Measurements from ENCODE around the gene KLHL2. TPM values are rescaled to one million over a fixed set of nuclear protein-coding genes. Genes with fewer than 3 reads are reported as not detected.

The KLHL2 gene
- total RNA-seq, 1 experiment from 2014 or later = 37.1 TPM

- H3K4me3 Mint-ChIP-seq (ENCODE audit: unreplicated experiment) = no peak overlapping the region
- no TSS peak for BruUV-seq (replicated peaks)
- no peak overlapping the region for H3K27ac Mint-ChIP-seq (ENCODE audit: low read depth, unreplicated experiment)
- CTCF ChIA-PET = interaction anchor here (0.7 kb wide), 1 partner anchor 31 kb away, joined by 3 read pairs; no protein-coding TSS in a partner anchor
- no peak for DNase-seq (ENCODE audit: unreplicated experiment)
- POLR2A ChIA-PET = interaction anchor here (3.0 kb wide), 1 partner anchor 34 kb away, joined by 13 read pairs; the partner anchor contains the start of gene MSMO1
- intact Hi-C loops (cut with micrococcal nuclease) = no loop called here
- H3K9me3 Mint-ChIP-seq (ENCODE audit: unreplicated experiment) = no peaks in the 10 kb centered on the region
- H3K4me1 Mint-ChIP-seq (ENCODE audit: insufficient read depth, unreplicated experiment) = peaks cover 29% of the 10 kb centered on the region
- no peaks in the 10 kb centered on the region for H3K36me3 Mint-ChIP-seq (ENCODE audit: insufficient read depth, unreplicated experiment)
- no peaks in the 10 kb centered on the region for H3K27me3 Mint-ChIP-seq (ENCODE audit: insufficient read depth, unreplicated experiment)
- TF ChIP-seq CTCF (IDR thresholded peaks at IDR 0.05; ENCODE audit: unreplicated experiment) = no peak
Observed at GRCh38 chr4:165360985-165361670, 153.8 kb downstream of the KLHL2 start.

GRCh38 chr4:165361810-165362209, 154.4 kb downstream of the KLHL2 start:
- POLR2A ChIA-PET = interaction anchor here (0.9 to 3.0 kb wide), 2 partner anchors 34 to 157 kb away, joined by 3 to 13 read pairs; partner anchors contain the start of gene MSMO1
- H3K27ac Mint-ChIP-seq (ENCODE audit: low read depth, unreplicated experiment) = no peak overlapping the region
- DNase-seq (ENCODE audit: unreplicated experiment) = no peak
- intact Hi-C loops (cut with micrococcal nuclease) = no loop called here
- no peak for TF ChIP-seq CTCF (IDR thresholded peaks at IDR 0.05; ENCODE audit: unreplicated experiment)
- no peaks in the 10 kb centered on the region for H3K36me3 Mint-ChIP-seq (ENCODE audit: insufficient read depth, unreplicated experiment)
- CTCF ChIA-PET = interaction anchor here (0.7 kb wide), 1 partner anchor 31 kb away, joined by 3 read pairs; no protein-coding TSS in a partner anchor
- H3K4me1 Mint-ChIP-seq (ENCODE audit: insufficient read depth, unreplicated experiment) = peaks cover 29% of the 10 kb centered on the region
- H3K27me3 Mint-ChIP-seq (ENCODE audit: insufficient read depth, unreplicated experiment) = no peaks in the 10 kb centered on the region
- no TSS peak for BruUV-seq (replicated peaks)
- H3K9me3 Mint-ChIP-seq (ENCODE audit: unreplicated experiment) = no peaks in the 10 kb centered on the region
- no peak overlapping the region for H3K4me3 Mint-ChIP-seq (ENCODE audit: unreplicated experiment)

- peak; percentile 77 for DNase-seq (ENCODE audit: unreplicated experiment)
- CTCF ChIA-PET = interaction anchor here (2.7 kb wide), 1 partner anchor 9 kb away, joined by 14 read pairs; no protein-coding TSS in a partner anchor
Observed at GRCh38 chr4:165364452-165365080, 157.2 kb downstream of the KLHL2 start.

More at GRCh38 chr4:165364452-165365080, 157.2 kb downstream of the KLHL2 start:
- H3K4me3 Mint-ChIP-seq (ENCODE audit: unreplicated experiment) = no peak overlapping the region
- no peaks in the 10 kb centered on the region for H3K9me3 Mint-ChIP-seq (ENCODE audit: unreplicated experiment)
- H3K4me1 Mint-ChIP-seq (ENCODE audit: insufficient read depth, unreplicated experiment) = peaks cover 33% of the 10 kb centered on the region
- H3K27ac Mint-ChIP-seq (ENCODE audit: low read depth, unreplicated experiment) = no peak overlapping the region
- no peaks in the 10 kb centered on the region for H3K36me3 Mint-ChIP-seq (ENCODE audit: insufficient read depth, unreplicated experiment)
- no peak for TF ChIP-seq CTCF (IDR thresholded peaks at IDR 0.05; ENCODE audit: unreplicated experiment)
- BruUV-seq (replicated peaks) = no TSS peak
- POLR2A ChIA-PET = interaction anchor here (0.5 to 1.5 kb wide), 3 partner anchors 9 to 113 kb away, joined by 3 read pairs; no protein-coding TSS in a partner anchor
- intact Hi-C loops (cut with micrococcal nuclease) = no loop called here
- no peaks in the 10 kb centered on the region for H3K27me3 Mint-ChIP-seq (ENCODE audit: insufficient read depth, unreplicated experiment)

Measured in MCF 10A (cell line).